Activated CD4-positive, CD25-positive, alpha-beta regulatory T cell treated with anti-CD3 and anti-CD28 coated beads, Interleukin-2, amount 50 U/mL, for 24 hours (primary cell): ENCODE measurements around the gene STK16.

Experiments used
- ATAC-seq, 2 donors: fragments of 150-1000 bp; cut with Tn5 transposase; one replicate each; pipeline ENCODE4 v1.10.0; 2021; ENCODE audit warnings: mild to moderate bottlenecking in 1 of 2, moderate library complexity in 1 of 2

The STK16 gene

DNA sequence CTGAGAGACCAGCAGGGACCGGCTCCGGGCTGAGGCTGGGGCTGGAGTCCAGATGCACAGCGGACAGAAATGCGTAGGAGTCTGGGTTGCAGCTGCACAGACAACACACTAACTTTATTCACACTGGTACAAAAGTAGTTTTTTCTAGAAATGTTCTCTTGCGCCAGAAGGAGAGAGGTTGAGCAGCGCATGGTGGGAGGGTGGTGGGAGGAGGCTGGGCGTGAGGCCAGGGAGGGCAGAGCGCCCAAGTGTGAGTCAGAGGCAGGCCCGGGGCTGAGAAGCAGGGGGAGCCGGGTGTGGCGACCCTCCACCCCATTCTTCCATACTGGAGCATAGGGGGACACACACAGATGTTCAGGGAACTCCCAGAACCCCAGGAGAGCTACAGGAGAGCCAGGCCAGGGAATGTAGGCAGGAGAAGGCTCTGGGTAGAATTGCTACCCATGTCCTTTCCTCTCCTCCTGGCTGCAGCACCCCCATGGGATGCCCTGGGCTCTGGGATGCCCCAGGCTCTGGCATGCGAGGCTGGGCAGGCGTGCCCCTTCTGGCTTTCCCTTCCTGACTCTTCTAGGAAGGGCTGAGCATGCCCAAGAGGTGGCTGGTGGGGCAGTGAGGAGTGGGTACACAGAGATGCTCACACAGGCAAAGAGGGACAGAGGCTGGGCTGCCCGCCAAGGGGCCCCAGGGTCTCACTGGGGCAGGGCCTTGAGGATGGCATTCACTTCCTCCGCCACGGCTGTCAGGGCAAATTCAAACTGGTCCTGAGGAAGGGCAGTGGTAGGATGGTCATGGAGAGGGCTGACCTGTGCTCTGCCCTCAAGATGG, 44.5 kb downstream of the STK16 start:
- no peak for ATAC-seq

GRCh38 chr2:219290381-219291171, 45.3 kb downstream of the STK16 start:
- ATAC-seq: no peak

GRCh38 chr2:219291394-219291793, 46.1 kb downstream of the STK16 start:
- no peak for ATAC-seq

DNA sequence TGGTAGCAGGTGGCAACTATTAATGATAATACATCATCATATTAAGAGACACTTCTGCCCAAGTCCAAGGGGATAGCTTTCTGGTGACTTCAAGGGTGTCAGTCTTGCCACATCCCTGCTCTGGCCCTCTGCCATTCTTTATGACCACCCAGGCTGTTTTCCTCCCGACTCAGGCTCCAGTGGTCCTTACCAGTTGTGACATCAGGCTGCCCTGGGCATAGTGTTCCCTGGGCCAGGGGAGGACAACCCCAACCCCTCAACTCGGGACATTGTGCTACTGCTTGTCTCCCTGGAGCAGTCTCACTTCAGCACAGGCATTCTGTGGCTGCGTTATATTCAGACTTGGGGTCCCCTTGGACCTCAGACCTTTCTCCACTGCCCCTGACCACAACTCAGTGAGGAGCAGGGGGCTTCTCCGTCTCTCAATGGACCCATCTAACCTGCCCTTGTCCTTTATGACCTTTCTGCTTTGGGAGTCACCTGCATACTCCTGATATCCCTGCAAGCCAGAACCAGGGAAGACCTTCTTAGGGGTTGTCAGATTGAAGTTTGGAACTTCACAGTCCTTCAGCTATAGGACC, 46.7 kb downstream of the STK16 start:
- ATAC-seq: no peak

- no peak for ATAC-seq
Observed at GRCh38 chr2:219292616-219293015, 47.3 kb downstream of the STK16 start.

DNA sequence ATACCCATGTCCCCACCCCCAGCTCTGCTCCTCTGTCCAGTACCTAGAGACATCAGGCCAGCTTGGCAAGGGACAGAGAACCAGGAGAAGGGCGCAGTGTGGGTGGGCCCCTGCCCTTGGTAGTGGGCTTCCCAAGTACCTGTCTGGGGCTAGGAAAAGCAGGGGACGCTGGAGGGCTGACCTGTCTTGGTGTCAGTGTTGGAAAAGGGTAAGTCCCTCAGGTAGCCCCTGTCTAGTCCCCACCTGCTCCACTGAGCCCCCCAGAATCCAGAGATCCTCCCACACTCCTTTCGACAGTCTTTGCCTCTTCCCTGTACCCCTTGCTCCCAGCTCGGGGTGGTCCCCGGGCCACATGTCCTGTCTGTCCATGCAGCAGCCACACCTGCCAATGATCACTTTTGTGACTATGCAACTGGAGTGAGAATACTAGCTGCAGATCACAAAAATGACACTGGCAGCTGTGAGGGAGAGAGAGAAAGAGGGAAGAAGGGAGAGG, 48.5 kb downstream of the STK16 start:
- ATAC-seq: no peak

DNA sequence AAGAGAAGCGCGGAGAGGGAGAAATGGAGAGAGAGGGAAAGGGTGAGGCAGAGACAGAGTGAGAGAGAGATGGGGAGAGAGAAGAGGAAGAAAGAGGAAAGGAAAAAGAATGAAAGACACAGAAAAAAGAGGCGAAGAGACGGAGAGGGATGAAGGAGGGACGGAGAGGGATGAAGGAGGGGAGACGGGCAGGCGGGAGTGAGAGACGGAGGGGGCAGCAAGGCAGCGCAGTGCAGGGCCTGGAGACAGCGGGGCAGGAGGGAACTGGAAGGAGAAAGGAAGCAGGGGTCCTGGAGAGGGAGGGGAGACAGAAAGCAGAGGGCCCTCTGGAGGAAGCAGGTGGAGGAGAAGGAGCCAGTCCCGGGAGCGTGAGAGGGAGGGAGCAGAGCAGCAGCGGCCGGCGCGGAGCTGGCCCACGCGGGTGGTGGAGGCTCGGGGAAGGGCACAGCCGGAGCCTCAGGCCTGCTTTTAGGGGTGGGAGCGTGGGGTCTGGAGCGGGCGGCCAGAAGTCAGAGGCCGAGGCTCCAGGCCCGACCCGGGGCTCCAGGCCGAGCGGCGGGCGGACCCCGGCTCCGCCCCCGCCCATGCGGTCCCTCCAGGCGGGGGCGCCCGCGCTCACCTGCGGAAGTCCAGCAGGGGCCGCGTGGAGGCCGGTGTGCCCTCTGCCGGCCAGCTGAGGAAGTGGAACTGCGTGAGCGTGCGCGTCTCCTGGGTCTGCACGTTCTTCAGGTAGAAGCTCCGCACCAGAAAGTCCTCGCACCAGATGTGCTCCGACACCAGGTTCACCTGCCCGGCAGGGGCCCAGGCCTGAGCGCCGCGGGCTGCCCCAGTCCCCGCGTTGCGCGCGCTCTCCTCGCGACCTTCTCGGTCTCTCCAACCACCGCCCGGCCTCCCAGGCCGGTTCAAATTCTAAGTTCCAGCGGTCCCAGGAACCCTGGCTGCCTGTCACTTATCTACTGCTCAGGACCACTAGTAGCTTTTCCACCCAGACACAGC, 49.4 kb downstream of the STK16 start:
- peak; percentile 90 for ATAC-seq

GRCh38 chr2:219296142-219296541, 50.9 kb downstream of the STK16 start:
- ATAC-seq: no peak

- no peak for ATAC-seq
Observed at GRCh38 chr2:219296631-219297391, 51.5 kb downstream of the STK16 start.

- no peak for ATAC-seq
Observed at GRCh38 chr2:219297766-219298456, 52.6 kb downstream of the STK16 start.

- peak; percentile 54 to 57 for ATAC-seq
Observed at GRCh38 chr2:219298759-219299371, 53.6 kb downstream of the STK16 start.

GRCh38 chr2:219299372-219299760, 54.1 kb downstream of the STK16 start:
- no peak for ATAC-seq
